Measurements from ENCODE around the gene CD19. TPM values are rescaled to one million over a fixed set of nuclear protein-coding genes. Genes with fewer than 3 reads are reported as not detected.

The CD19 gene
- total and polyA plus RNA-seq, 7 donors, result 1.4 to 45.9 TPM; not detected in 5

- H3K9me3 ChIP-seq, result no peaks in the 10 kb centered on the region
- H3K4me3 ChIP-seq, result no peak overlapping the region
- no peaks in the 10 kb centered on the region for H3K4me1 ChIP-seq
- WGBS, 2 donors, result 93% methylated on average over 29 of the region's 29 CpGs
- H3K27ac ChIP-seq, result no peak overlapping the region
- intact Hi-C loops (cut with DNase I), result no loop called here
- H3K36me3 ChIP-seq, result peaks cover 0 to 61% (median 20%) of the 10 kb centered on the region in 4 donors
- DNase-seq, result no peak
- TF ChIP-seq POLR2A (IDR thresholded peaks at IDR 0.05) (no peak), EP300 (IDR thresholded peaks at IDR 0.05) (no peak), POLR2AphosphoS5 (IDR thresholded peaks at IDR 0.05) (no peak)
- TF ChIP-seq, protein P1, sequence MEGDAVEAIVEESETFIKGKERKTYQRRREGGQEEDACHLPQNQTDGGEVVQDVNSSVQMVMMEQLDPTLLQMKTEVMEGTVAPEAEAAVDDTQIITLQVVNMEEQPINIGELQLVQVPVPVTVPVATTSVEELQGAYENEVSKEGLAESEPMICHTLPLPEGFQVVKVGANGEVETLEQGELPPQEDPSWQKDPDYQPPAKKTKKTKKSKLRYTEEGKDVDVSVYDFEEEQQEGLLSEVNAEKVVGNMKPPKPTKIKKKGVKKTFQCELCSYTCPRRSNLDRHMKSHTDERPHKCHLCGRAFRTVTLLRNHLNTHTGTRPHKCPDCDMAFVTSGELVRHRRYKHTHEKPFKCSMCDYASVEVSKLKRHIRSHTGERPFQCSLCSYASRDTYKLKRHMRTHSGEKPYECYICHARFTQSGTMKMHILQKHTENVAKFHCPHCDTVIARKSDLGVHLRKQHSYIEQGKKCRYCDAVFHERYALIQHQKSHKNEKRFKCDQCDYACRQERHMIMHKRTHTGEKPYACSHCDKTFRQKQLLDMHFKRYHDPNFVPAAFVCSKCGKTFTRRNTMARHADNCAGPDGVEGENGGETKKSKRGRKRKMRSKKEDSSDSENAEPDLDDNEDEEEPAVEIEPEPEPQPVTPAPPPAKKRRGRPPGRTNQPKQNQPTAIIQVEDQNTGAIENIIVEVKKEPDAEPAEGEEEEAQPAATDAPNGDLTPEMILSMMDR (IDR thresholded peaks at IDR 0.05), result no peak
- H3K27me3 ChIP-seq, result no peaks in the 10 kb centered on the region
These were observed 17.6 kb upstream of the CD19 start for GRCh38 chr16:28913946-28914724.

DNA sequence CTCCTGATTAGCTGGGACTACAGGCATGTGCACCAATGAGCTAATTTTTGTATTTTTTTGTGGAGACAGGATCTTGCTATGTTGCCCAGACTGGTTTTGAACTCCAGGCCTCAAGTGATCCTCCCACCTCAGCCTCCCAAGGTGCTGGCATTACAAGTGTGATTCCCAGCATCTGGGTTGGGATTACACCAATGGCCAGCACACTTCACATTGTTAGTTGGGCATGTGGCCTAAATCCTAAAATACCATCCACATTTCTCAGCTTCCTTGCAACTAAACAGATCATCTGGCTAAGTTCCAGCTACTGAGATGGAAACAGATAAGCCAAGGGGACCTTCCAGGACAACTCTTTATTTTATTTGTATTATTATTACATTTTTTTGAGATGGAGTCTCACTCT, 16.6 kb upstream of the CD19 start:
- intact Hi-C loops (cut with DNase I), result no loop called here
- TF ChIP-seq POLR2A (IDR thresholded peaks at IDR 0.05) (no peak), EP300 (IDR thresholded peaks at IDR 0.05) (no peak)

DNA sequence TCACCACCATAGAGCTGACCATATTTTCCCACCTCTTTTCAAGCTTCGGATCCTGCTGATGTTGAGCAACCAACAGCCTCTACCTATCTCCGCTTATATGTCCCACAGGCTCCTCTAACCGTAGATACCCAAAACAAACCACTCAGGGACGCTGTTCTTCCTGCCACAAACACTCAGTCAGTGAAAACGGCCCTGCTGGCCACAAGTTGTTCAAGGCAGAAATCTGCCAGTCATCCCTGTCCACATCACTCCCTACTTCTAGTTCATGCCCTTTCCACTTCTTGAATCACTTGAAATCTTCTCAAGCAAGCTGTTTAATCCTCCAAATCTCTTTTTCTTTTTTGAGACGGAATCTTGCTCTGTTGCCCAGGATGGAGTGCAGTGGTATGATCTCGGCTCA, 14.7 kb upstream of the CD19 start:
- intact Hi-C loops (cut with DNase I), result no loop called here
- WGBS, 2 donors, result 93 to 94% methylated on average over 7 of the region's 7 CpGs
- peaks cover 0 to 54% (median 25%) of the 10 kb centered on the region in 4 donors for H3K36me3 ChIP-seq

More for the DNA sequence above, 16.6 kb upstream of the CD19 start:
- H3K27ac ChIP-seq, result no peak overlapping the region
- no peaks in the 10 kb centered on the region for H3K9me3 ChIP-seq
- H3K4me1 ChIP-seq, result no peaks in the 10 kb centered on the region
- no peak for DNase-seq
- peaks cover 0 to 67% (median 25%) of the 10 kb centered on the region in 4 donors for H3K36me3 ChIP-seq
- H3K27me3 ChIP-seq, result no peaks in the 10 kb centered on the region
- H3K4me3 ChIP-seq, result no peak overlapping the region

GRCh38 chr16:28918698-28919097, 13.1 kb upstream of the CD19 start:
- Histone ChIP-seq H3K4me1 (no peaks in the 10 kb centered on the region), H3K27ac (no peak overlapping the region), H3K36me3 (peaks cover 0 to 45% (median 23%) of the 10 kb centered on the region in 4 donors), H3K4me3 (no peak overlapping the region), H3K27me3 (no peaks in the 10 kb centered on the region), H3K9me3 (no peaks in the 10 kb centered on the region)
- TF ChIP-seq POLR2A (IDR thresholded peaks at IDR 0.05) (no peak), EP300 (IDR thresholded peaks at IDR 0.05) (no peak), POLR2AphosphoS5 (IDR thresholded peaks at IDR 0.05) (no peak)
- TF ChIP-seq, protein P1 (IDR thresholded peaks at IDR 0.05), result no peak
- WGBS, 2 donors, result 98% methylated on average over 3 of the region's 3 CpGs
- no peak for DNase-seq
- intact Hi-C loops (cut with DNase I), result no loop called here

More for the DNA sequence above, 14.7 kb upstream of the CD19 start:
- no peaks in the 10 kb centered on the region for H3K9me3 ChIP-seq
- H3K4me1 ChIP-seq, result no peaks in the 10 kb centered on the region
- TF ChIP-seq, protein P1 (IDR thresholded peaks at IDR 0.05), result no peak
- no peak for TF ChIP-seq EP300 (IDR thresholded peaks at IDR 0.05)
- no peak for TF ChIP-seq POLR2A (IDR thresholded peaks at IDR 0.05)
- TF ChIP-seq POLR2AphosphoS5 (IDR thresholded peaks at IDR 0.05), result no peak
- H3K27ac ChIP-seq, result no peak overlapping the region
- no peak overlapping the region for H3K4me3 ChIP-seq
- no peaks in the 10 kb centered on the region for H3K27me3 ChIP-seq
- no peak for DNase-seq

GRCh38 chr16:28923231-28923587, 8.6 kb upstream of the CD19 start:
- H3K27ac ChIP-seq, result no peak overlapping the region
- intact Hi-C loops (cut with DNase I), result loop anchor here (5.0 kb wide), 1 partner anchor 41 kb away; no protein-coding TSS in a partner anchor

More at GRCh38 chr16:28923231-28923587, 8.6 kb upstream of the CD19 start:
- H3K27me3 ChIP-seq, result no peaks in the 10 kb centered on the region
- no peak for TF ChIP-seq EP300 (IDR thresholded peaks at IDR 0.05)
- TF ChIP-seq POLR2AphosphoS5 (IDR thresholded peaks at IDR 0.05), result no peak
- TF ChIP-seq POLR2A (IDR thresholded peaks at IDR 0.05), result no peak
- TF ChIP-seq, protein P1 (IDR thresholded peaks at IDR 0.05), result no peak
- DNase-seq, result no peak
- no peak overlapping the region for H3K4me3 ChIP-seq
- H3K36me3 ChIP-seq, result peaks cover 0 to 18% (median 8%) of the 10 kb centered on the region in 4 donors
- WGBS, 2 donors, result 42 to 59% methylated on average over 3 of the region's 3 CpGs
- H3K9me3 ChIP-seq, result no peaks in the 10 kb centered on the region
- peaks cover 0 to 12% (median 9%) of the 10 kb centered on the region in 4 donors for H3K4me1 ChIP-seq

All from sigmoid colon (tissue), 7 donors.